Stimulated activated CD4-positive, alpha-beta T cell treated with anti-CD3 and anti-CD28 coated beads, Interleukin-1b, Interleukin-23, amount 100 ng/mL, for 48 hours (primary cell): Measurements from ENCODE around the gene PHRF1.
"Not testable (repeated sequence)": the region's sequence is repeated elsewhere in the genome, so short reads cannot be mapped to it uniquely, and the experiment has no call there.

Source experiments
- DNase-seq: peaks from one replicate; pipeline ENCODE4 v3.0.0-alpha.2; 2020

Gene PHRF1

DNA sequence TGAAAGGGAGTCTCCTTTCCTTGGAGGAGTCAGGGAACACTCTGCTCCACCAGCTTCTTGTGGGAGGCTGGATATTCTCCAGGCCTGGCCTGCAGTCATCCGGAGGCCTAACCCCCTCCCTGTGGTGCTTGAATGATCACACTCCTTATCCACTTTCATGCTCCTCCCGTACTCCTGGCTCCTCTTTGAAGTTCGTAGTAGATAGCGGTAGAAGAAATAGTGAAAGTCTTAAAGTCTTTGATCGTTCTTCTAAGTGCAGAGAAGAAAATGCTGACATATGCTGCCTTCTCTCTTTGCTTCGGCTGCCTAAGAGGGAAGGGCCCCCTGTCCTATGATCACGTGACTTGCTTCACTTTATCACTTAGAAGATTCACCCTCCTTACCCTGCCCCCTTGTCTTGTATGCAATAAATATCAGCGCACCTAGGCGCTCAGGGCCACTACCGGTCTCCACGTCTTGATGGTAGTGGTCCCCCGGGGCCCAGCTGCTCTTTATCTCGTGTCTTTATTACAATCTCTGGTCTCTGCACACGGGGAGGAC, 2.2 kb upstream of the PHRF1 start:
- not testable (repeated sequence) for DNase-seq

DNA sequence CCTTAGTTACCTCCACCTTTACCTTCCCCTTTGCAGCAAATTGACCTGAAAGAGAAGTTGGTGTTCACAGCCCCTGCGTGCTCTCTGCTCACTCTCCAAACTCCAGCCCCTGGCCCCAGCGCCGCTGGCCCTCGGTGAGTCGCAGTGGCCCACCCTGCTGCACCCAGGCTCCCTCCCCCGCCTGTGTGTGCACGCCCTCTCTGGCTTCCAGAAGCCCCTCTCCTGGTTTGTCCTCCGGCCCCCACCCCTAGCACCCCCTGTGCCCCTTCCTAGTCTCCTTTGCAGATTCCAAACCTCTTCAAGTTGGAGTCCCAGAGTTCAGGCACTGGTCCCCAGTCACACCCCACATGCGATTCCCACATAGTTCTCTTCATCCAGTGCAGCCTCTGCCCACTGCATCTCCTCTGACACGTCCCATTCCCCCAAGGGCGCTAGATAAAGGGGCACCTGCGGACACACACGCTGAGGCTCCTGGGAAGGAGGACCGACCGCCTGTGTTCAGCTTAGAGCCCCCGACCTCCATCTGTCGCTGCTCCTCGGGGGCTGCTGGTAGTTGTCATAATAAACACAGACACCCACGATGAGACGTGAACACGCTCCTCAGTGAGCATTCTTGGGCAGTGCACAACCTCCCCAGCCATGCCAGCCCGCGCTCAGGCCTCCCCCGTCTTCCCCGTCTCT, 1.5 kb upstream of the PHRF1 start:
- no peak for DNase-seq

DNA sequence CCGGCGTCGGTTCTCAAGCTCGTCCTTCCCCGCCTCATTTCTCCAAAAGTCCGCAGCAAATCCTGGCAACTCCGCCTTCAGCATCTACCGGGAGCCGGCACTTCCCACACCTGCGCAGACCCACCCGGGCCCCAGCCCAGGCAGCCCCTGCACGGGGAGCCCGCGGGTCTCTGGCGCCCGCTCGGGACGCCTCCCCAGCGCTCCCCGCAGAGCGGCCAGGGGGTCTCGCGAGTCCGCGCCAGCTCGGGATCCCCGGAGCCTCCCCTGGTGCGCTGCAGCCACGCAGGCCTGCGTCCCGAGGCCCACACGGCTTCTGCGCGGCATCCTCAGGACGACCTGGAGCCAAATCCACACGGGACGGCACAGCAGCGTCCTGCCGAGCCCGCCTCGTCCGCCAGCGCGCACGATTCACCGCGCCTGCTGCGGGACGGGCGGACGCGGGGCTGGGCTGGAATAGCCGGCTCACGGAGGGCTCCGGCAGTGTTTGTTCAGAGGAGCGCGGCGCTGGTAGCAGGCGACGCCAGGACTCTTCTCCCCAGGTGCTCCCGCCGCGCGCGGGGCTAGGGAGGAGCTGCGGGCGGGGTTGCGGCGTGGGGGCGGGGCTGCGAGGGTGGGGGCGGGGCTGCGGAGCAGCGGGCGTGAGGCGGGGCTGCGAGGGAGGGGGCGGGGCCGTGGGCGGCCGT, 816 bp upstream of the PHRF1 start:
- DNase-seq = no peak

DNA sequence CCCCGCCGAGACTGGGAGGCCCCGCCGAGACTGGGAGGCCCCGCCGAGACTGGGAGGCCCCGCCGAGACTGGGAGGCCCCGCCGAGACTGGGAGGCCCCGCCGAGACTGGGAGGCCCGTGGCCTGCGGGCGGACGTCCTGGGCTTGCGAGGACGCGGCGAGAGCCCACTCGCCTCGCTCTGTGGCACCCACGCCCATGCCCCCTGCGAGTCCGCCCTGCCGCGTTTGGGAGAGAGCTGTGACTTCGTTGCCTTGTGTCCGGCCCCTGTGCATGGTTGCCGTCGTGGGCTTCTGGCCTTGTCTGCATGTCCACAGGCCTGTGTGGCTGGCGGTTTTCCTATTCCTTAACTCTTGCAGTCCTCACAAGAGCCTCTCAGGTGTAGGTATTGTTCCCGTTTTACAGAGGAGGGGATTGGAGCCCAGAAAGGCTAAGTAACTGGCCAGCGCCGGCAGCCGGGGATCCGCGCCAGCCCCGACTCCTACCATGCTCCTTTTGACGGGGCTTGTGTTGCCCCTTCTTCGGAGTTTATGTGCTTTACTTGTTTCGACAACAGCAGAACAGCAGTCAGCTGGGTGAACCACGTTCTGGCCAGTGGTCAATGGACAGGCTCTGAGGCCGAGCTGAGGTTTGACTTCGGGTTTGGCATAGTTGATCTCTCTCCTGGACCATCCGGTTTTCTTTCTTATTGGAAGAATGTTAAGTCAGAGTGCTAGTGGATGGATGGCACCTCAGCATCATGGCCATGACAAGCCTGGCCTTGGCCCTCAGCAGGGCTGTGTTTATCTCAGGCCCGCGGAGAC, 741 bp downstream of the PHRF1 start:
- no peak for DNase-seq

DNA sequence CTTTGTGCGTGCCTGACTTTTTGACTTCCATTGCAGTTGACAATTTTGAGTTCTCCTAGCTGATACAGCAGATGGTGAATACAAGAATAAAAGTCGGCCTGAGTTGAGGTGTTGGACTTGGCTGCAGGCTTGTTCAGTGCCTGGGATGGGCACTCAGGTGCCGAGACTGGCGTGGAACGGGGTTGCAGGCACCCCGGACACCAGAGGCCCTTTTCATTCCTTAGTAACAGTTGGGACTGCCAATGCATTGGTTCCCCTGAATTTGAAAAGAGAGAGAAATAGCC, 1.3 kb downstream of the PHRF1 start:
- no peak for DNase-seq

DNA sequence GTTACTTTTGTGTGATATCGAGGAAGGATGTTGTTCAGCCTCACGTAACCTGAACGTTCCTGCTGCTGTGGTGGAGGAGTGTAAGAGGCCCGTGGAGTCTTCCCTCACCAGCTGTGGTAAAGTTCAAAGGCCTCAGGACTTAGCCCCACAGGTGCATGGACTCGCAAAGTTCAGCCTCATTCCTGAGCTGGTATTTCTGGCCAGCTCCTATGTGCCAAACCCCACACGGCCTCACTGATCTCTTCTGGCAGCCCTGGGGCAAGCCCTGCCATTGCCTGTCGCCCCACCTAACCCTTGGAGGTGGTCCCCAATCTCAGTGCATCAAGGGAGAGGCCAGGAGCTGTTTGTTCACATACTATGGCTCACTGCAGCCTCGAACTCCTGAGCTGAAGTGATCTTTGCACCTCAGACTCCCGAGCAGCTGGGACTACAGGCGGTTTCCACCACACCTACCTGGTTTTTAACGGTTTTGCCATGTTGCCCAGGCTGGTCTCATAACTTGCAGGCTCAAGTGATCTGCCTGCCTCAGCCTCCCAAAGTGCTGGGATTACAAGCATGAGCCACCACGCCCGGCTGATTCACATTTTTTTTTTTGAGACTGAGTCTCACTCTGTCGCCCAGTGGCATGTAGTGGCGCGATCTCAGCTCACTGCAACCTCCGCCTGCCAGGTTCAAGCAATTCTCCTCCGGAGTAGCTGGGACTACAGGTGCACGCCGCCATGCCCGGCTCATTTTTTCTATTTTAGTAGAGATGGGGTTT, 2.2 kb downstream of the PHRF1 start:
- DNase-seq = no peak

DNA sequence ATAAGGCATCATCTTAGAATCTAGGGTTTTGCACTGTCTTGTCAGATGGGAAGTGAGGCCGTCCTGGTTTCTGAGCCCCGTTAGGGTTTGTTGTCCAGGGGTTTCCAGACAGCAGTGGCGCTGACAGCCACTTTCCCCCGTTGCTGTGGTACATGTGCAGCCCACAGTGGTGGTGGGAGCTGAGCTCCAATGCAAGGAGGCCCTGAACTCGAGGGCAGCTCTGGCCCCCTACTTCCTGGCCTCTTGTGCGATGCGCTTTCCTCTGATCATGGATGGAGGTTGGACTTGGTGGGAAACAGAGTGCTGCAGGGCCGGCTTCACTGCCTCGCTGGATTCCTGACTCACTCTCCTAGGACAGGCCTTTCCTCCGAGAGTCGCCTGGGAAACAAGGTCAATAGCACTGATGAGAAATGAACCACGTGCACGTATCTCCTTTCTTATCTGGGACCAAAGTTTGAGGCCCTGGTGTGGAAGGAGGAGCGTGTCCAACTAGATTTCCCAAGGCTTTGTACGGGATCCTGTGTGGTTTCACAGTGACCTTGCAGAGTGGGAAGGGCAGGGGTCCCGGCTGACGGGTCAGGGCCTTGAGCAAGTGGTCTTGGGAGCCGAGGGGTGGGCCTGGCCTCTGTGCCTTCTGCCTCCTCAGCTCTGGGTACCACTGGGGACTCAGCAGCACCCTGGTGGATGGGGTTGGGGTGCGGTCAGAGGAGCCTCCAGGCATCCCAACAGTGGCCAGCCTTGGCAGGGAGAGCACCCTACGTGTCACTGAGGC, 3.7 kb downstream of the PHRF1 start:
- DNase-seq = no peak

DNA sequence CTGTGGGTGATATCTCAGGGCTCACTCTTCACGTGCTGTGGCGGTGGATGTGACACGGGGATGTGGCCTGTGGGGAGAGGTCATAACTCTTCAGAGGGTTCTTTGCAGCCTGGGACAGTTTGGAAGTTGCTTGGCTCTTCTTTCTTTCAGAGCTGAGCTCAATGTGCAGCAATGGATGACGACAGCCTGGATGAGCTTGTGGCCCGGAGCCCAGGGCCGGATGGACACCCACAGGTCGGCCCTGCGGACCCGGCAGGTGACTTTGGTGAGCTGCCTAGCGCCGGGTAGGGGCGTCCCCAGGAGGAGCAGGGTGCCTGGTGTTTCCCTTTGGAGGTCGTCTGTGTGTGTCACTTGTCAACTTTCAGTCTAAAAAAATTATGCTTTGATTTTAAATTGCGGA, 5.1 kb downstream of the PHRF1 start:
- DNase-seq = no peak

DNA sequence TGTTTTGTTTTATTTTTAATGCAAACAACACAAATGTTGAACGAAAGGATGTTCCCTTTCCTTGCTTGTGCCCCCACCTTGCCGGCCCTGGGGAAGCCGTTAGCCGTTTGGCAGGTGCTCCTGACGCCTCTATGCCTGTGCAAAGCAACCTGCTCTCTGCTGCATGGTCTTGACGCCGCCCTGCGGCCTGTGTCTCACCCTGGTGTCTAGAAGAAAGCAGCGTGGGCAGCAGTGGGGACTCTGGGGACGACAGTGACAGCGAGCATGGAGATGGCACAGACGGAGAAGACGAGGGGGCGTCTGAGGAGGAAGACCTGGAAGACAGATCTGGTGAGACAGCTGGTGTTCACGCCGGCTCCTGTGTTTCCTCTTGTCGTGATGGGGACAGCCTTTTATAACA, 5.5 kb downstream of the PHRF1 start:
- no peak for DNase-seq

DNA sequence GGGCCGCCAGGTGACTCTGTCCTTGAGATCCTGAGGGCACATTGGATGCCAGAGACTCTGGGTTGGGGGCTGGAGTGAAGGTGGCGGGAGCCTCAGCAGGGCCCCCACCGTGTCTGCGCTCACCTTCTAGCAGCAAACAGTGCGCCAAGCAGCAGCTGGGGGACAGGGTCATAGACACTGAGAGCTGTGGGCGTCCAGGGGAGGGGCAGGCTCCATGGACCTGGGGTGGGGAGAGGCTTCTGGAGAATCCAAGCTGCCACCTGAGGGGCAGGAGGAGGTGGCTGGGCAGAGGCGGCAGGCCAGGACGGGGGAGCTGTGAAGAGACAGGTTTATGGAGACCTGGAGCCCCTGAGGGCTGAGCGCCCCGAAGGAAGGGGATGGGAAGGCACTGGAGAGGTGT, 8.0 kb downstream of the PHRF1 start:
- no peak for DNase-seq

DNA sequence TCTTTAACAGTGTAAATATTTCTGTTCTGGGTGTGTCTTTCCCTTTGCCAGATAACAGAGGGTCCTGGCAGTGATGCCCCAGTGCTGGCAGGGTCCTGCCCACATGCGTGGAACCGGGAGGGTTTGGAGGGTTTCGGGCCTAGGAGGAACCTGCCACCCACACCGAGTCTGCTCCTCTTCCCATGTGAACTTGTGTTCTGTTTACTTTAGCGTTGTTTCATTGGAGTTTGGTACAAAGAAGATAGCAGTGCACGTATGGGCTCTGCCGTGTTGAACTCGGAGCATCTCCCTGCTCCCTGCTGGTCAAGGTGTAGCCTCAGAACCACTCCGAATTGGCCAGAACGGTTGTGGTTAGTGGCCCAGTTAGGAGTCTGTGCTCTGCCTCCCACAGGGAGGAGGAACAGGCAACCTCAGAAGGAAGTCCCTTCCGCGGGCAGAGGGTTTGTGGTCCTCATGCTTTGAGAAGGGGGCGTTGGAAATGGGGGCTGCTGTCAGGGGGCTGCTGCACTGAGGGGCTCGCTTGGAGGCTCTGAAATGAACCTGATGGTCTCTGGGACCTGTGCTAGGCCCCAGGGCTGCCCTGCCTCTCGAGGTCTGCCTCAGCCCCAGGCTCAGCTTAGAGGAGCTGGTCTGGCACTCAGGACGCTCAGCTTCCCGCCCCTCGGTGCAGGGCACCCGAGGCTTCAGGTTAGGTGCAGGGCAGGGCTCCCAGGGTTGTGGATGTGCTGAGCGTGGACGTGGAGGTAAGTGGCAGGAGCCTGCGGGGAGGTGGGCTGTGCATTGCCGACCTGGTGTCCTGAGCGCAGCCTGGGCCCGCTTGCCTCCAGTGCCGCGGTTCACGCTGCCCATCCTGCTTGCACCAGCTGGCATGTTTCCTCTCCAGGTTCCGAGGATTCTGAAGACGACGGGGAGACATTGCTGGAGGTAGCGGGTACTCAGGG, 10.4 kb downstream of the PHRF1 start:
- DNase-seq = no peak

DNA sequence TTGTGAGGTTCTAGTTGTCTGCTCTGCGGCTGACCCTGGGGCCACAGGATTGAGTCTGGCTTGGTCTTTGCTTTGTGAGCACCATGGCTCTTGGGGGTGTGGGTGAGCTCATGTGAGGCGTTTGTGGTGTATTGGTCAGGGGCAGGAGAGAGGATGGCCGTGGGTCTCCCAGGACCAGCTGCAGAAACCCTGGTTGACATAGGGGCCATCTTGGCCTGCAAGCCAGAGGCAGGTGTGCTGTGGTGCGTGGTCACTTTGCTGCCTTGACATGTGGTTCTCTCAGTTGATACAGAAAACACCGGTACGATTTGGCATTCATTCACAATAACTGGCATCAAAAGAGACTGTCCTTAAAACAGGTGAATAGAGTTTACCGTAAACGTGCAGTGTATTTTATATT, 11.3 kb downstream of the PHRF1 start:
- no peak for DNase-seq

DNA sequence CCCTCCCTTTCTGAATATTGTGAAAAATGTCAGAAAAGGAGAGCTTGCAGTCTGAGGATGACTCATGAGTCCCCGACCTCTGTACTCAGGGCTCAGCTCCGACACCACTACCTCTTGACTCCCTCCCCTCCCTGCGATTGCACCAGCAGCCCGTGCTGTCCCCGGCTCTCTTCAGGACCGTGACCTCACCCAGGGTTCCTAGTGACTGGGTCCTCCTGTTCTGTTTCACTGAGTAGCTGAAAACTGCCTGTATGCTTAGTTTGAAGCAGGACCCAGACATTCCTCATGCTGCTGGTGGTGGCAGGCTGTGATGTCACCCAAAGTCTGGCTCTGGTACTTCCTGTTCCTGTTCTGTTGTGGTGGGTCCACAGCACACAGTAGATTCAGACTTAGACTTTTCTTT, 11.7 kb downstream of the PHRF1 start:
- DNase-seq = peak; percentile 87

DNA sequence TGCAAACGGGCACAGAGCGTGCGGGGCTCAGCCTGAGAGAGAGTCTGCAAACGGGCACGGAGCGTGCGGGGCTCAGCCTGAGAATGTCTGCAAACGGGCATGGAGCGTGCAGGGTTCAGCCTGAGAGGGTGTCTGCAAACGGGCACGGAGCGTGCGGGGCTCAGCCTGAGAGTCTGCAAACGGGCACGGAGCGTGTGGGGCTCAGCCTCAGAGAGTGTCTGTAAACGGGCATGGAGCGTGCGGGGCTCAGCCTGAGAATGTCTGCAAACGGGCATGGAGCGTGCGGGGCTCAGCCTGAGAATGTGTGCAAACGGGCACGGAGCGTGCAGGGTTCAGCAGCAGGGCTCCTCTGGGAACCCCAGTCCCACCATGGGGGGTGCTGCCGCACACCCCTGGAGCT, 13.5 kb downstream of the PHRF1 start:
- DNase-seq = no peak

DNA sequence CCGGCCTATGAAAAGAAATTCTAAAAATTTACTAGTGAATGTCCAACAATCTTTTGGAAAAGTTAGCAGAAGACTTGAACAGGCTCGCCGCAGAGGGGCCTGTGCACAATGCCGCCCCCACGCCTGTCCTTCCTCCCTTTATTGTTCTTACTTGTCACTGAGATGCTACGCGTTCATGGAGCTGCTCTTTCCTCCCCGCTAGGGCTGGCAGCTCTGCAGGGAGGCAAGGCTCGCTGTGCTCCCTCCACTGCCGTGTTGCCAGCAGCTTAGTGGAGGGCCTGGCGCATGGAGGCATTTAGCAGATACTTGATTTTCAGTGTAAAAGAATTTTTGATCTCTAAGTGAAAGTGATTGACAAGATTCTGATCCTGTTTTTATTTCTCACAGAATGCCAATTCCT, 14.7 kb downstream of the PHRF1 start:
- no peak for DNase-seq

DNA sequence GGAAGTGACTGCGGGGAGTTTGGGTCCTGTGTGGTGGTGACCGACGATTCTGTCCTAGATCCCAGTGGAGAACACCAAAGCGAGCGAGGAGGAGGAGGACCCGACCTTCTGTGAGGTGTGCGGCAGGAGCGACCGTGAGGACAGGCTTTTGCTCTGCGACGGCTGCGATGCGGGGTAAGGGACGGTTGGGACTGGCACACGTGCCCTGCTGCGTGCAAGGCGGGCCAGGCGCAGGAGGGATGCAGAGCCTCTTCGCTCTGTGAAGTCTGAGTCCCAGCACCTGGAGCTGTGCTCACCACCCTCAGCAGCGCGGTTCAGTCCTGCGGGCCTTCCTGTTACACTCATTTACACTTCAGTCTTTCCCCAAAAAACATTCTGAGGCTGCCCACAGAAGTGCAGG, 16.2 kb downstream of the PHRF1 start:
- no peak for DNase-seq

DNA sequence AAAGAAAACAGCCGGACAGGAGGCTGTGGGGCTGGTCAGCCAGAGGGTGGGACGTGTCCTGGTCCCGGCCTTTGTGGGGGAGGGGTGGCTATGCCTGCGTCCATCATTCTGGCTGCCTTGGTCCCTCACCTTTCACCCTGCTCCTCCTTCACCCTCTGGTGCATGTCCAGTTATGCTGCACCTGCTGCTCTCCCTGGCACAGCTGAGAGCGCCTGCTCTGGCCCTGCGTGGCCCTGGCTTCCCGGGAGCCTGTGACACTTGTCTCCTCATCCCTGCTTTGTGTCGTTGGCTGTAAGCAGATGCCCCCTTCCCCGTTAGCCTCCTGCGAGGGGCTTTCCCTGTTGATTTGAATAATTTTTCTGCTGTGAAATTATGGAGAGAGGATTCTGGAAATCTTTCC, 16.6 kb downstream of the PHRF1 start:
- DNase-seq = no peak

DNA sequence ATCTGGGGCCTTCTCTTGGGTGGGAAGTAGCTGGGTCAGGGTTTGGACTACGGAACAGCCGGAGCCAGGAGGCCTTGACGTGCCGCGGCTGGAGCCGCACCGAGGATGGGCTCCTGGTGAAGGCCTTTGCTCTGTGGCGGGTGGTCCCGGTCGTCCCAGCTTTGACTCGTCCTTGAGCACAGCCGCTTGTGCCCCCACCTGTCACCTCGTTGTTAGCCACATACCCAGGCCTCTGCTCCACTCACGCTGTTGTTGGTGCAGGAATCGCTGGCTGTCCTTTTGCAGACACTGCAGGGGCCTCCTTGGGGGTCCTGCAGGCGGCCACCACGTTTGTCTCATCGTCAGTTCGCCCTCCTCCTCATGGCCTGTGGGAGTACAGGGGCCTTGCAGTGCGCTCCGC, 17.1 kb downstream of the PHRF1 start:
- no peak for DNase-seq

DNA sequence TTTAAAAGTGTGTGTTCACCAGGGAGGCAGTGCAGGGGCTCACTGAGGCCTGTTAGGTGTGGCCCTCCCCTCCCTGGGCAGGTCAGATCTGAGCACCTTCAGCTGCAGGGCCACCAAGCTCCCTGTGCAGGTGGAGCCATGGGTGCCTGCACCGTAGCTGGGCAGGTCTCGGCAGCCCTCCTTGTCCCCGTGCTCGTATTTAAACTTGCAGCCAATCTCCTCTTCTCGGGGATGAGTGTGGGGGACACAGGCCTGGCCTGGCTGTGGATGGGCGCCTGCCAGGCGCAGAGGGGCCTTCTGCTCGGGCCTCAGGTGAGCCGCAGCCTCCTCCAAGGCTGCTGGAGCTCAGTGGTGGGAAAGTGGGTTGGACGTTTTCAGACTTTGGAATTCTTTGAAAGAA, 19.1 kb downstream of the PHRF1 start:
- DNase-seq = no peak

DNA sequence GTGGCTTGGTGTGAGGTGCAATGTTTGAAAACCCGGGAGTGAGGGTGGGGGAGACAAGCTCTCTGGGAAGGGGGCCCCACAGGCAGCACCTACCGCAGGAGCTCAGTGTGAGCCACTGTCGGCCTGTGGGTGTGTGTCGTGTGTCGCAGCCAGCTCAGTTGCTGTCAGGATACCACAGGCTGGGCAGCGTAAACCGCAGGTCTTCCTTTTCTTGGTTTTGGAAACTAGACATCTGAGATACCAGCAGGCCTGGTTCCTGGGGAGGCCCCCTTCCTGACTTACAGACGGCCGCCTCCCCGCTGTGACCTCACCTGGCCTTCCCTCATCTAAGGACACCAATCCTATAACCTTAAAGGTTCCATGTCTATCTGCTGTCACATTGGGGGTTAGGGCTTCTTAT, 20.1 kb downstream of the PHRF1 start:
- DNase-seq = no peak

DNA sequence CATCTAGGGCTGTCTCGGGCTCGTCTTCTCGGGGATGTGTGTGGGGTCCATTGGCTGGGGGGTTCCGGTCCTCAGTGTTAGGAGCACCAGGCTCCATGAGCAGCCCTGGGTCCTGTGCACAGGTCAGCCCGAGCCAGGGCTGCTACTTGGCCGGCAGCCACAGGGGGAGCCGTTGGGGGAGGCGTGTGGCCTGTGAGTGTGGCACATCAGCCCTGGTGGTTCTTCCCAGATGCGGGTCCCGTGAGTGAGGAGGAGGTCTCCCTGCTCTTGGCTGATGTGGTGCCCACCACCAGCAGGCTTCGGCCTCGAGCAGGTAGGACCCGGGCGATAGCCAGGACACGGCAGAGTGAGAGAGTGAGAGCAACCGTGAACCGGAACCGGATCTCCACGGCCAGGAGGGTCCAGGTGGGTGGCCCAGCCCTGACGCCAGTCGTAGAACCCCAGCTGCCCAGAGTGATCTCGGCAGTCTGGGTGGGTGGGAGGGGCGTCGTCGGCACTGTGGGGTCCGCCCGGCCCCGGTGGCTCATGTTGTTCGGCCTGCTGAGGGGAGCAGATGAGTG, 21.0 kb downstream of the PHRF1 start:
- DNase-seq = no peak
